CD1c-positive myeloid dendritic cell (primary cell): ENCODE results near the gene FURIN.
"Not testable (repeated sequence)": the region's sequence is repeated elsewhere in the genome, so short reads cannot be mapped to it uniquely, and the experiment has no call there.

Experiments used
- DNase-seq: peaks from one replicate; pipeline ENCODE4 v3.0.0-alpha.2; 2016; ENCODE audit errors: extremely low spot score

The FURIN gene

GRCh38 chr15:90844696-90845095 lies 23.7 kb upstream of the FURIN start:
- DNase-seq: peak; percentile 49

DNA sequence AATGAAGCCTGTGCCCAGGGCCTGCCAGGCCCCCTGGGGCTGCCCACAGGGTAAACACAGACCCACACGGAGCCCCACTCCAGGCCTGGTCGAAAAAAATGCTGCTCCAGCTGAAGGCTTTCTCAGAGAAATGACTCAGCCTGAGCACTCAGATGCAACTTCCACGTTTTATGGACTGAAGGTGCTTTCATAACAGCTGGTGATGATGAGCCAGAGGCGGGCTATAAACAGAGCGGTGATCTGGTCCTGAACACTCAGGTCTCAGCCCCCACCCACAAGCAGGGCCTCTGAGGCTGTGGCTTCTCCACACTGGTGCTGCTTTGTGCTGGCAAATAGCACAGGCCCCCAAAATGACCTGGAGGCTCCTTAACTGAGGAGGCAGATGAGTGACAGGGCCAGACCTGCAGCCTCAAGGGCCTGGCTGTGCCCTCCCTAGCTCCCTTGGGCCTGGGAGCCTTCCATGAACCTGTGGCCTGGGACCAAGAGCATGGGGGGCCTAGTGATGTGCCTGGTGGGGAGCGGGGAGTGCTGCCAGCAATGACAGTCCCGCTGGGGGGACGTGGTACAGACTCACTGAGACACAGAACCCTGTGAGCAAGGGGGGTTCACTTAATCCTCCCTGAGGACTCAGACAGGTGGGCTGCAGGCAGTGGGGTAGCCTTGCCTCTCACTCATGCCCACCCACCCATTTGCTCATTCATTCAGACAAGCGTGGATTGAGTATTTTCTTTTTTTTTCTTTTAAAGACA lies 23.0 kb upstream of the FURIN start:
- DNase-seq: peak; percentile 88

- not testable (repeated sequence) for DNase-seq
Observed at GRCh38 chr15:90849424-90849823, 19.0 kb upstream of the FURIN start.

DNA sequence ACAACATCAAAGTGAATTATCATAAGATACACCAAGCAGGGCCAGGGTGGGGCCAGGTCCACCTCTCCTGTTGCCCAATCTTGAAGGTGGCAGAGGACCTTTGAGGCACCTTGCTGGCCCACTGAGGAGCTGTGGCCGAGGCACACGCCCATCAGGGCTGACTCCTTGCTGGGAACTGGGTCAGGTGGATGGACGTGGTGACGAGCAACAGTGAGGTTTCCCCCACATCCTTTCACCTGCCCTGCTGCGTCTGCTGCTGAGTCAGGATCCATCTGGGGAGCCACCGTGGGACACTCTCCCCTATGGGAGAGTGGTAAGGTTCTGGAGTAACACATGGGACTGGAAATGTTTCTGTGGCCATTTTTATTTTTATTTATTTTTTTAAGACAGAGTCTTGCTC lies 17.3 kb upstream of the FURIN start:
- DNase-seq: no peak

GRCh38 chr15:90851940-90852339 lies 16.4 kb upstream of the FURIN start:
- no peak for DNase-seq

DNA sequence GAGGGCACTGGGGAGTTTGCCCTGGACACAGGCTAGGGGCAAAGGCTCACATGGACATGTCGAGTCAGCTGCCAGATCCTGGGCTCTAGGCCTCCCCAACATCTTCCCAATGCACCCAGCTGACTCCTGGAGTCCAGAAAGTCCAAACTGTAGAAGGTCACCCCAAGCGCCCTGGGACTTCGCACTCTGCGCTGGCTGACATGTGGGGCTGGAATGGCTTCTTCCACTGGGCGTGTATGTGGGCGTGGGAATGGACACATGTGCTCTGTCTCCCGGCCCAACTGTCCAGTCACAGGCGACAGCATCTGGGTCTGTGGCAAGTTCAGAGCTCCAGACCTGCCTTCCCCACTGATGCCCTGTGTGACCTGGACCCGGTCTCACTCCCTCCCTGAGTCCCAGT lies 13.2 kb upstream of the FURIN start:
- DNase-seq: no peak

DNA sequence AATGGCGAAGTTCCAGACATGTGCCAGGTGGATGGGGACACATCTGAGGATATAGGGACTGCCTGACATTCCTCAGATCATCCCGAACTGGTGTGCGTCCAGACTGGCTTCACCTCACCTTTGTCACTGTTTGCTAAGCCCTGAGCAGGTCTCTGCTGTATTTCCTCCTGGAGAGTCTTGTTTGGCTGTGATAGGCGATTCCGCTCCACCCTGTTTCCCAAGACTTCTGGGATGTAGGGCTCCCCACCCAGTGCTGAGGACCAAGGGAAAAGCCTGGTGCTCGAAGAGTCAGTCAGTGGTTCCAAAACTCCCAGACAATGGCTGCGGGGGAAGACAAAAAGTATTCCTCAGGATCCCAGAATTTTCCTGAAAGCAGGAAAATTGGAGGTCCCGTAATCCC lies 11.1 kb upstream of the FURIN start:
- DNase-seq: no peak

DNA sequence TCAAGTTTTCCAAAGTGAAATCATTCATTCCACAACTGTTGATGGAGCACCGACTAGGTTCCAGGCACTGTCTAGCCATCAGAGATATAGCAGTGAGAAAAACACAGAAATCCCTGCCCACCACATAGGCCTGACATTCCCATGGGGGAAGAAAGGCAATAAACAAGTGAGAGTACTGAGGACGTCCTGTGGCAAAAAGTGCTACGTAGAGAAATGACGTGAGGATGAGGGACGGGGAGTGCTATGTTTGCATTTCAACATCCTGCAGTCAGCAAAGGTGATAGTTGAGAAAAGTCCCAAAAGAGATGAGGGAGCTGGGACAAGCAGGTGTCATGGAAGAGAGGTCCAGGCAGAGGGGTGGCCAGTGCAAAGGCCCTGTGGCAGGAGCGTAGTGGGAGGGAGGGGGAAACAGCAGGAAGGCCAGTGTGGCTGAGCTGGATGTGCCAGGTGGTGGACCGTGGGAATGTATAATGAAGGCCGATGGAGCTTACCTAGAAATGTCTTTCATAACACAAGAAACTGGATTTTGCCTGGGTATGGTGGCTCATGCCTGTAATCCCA lies 10.4 kb upstream of the FURIN start:
- no peak for DNase-seq

GRCh38 chr15:90859234-90860131 lies 8.9 kb upstream of the FURIN start:
- DNase-seq: no peak

- DNase-seq: no peak
Observed at GRCh38 chr15:90860450-90860849, 7.9 kb upstream of the FURIN start.

- DNase-seq: no peak
Observed at GRCh38 chr15:90860942-90861675, 7.3 kb upstream of the FURIN start.

- no peak for DNase-seq
Observed at GRCh38 chr15:90862487-90862886, 5.9 kb upstream of the FURIN start.

DNA sequence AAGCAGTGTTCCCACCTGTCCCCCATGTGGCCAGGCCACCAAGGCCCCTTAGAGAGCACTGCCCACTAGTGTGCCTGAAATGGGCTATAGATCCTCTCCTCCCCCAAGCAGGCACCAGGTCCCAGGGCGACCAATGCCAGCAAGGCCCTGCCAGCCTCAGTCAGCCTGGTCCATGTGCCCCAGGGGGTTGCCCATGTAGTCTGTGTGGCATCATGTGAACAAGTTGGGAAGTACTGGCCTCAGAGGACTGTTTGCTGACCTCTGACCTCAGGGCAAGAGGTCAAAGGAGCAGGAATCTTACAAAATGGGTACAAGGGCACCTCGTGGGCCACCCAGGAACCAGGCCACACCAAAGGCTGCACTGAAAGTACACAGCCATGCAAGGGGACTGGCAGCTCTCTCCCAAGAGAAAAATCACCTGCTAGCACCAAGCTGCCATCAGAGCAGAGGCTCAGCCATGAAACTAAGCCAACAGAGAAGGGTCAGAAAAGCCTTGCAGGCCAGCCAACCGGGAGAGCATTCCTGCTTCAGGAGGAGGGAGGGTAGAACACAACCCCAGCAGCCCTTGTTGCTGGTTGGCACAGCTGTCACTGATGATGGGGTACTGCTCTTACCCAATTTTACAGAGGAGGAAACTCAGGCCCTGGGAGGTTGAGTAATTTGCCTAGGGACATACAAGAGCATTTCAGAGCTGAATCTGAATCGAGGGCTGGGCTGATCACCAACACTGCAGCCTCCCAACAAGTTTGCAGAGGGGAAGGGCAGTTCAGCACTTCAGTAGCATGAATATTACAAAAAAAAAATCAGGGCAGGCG lies 5.2 kb upstream of the FURIN start:
- DNase-seq: peak; percentile 72

DNA sequence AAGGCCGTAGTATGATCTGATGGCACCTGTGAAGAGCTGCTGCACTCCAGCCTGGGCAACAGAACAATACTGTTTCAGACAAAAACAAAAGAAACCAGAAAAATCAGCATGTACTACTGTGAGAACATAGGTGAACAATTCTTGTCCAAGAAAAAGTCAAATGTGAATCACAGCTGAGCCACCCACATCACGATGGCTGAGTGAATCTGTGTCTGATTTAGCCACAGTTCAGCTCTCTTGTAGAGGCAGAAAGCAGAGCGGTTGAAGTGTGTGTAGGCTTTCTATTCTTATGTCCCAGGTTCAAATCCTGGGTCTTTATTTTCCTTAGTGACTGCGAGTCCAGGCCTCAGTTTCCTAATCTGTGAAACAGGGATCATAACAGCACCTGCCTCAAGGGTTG lies 4.4 kb upstream of the FURIN start:
- DNase-seq: no peak

DNA sequence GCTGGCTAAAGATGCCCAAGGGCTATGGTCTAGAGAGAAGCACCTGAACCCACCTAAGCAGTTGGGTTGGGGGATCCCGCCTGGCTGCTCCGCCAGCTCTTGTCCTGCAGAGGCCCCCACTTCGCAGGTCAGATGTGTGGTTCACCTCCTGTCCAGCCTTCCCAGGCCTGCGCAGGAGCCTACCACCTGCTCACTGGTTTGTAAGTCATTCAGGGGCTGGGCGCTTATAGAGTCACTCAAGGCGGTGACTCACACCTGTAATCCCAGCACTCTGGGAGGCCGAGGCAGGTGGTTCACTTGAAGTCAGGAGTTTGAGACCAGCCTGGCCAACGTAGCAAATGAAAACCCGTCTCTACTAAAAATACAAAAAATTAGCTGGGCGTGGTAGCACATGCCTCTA lies 3.9 kb upstream of the FURIN start:
- DNase-seq: no peak

GRCh38 chr15:90865702-90866101 lies 2.7 kb upstream of the FURIN start:
- no peak for DNase-seq

- DNase-seq: no peak
Observed at GRCh38 chr15:90866161-90866715, 2.1 kb upstream of the FURIN start.

DNA sequence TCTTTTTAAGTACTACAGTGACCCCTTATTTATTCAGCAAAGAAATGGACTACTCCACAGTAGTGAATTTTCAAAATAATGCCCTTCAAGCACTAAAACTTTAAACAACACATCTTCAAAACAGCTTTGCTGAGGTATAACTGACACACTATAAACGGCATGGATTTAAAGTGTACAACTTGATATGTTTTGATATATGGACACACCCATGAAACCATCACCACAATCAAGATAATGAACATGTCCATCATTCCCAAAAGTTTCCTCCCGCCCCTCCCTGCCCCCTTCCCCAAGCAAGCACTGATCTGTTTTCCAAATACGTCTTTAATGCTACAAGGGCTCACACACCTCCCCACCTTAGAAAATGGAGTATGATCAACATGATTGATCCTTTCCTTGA lies 1.6 kb upstream of the FURIN start:
- DNase-seq: no peak

GRCh38 chr15:90869140-90869541 lies 753 bp downstream of the FURIN start:
- peak; percentile 60 for DNase-seq

DNA sequence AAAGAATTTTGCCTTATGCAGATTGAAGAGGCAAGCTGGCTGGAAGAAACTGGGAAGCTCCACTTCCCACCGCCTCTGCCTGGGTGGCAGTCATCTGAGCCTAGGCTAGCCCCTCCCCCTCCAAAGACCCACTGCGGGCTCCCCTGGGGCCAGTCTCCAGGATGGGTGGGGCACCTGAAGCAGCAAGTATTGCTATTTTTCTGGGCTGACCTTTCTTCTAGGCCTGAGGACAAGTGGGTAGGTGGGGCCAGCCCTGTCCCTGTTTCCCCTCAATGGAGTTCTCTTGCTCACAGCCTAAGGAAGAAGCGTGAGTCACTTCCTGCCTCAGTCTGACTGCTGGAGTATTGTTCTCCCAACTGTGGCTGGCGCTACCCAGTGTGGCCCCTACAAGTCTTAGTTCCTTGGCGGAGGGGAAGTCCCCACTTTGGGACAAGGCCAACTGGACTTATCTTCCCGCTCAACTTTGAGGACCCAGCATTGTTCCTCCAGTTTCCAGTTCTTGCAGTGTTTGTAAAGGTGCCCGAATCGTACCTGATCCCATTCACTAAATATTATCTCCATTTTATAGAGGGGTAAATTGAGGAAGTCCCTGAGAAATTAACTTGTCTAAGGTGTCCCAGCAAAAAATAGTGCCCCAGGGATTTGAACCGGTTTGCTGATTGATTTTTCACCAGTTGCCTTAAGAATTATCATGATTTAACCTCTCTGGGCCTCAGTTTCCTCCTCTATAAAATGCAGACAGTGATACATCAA lies 1.4 kb downstream of the FURIN start:
- DNase-seq: peak; percentile 91
